Activated T-cell treated with anti-CD3 and anti-CD28 coated beads, Interleukin-2, amount 50 U/mL, for 72 hours (primary cell): Measurements from ENCODE around the gene NHSL1. TPM values are rescaled to one million over a fixed set of nuclear protein-coding genes. Genes with fewer than 3 reads are reported as not detected.

ENCODE experiments used
- ATAC-seq, 2 donors: fragments of 150-1000 bp; cut with Tn5 transposase; replicated peaks in 1 of 2; 2 replicates each; pipeline ENCODE4 v1.10.0; 2021; ENCODE audit warnings: moderate library complexity in 2 of 2, mild to moderate bottlenecking in 1 of 2
- DNase-seq, 2 donors: peaks; one replicate each; pipeline ENCODE4 v3.0.0; 2021 to 2022; ENCODE audit warnings: mixed read lengths in 1 of 2
- H3K27ac Mint-ChIP-seq: one replicate; pipeline ENCODE4 v1.8.0; 2022; ENCODE audit warnings: mild to moderate bottlenecking, moderate library complexity, mixed read lengths
- H3K27me3 Mint-ChIP-seq: one replicate; pipeline ENCODE4 v1.8.0; 2022; ENCODE audit warnings: low read depth, mixed read lengths
- H3K36me3 Mint-ChIP-seq, 2 donors: one replicate each; pipeline ENCODE4 v1.8.0; 2022; ENCODE audit warnings: mixed read lengths in 2 of 2, mild to moderate bottlenecking in 1 of 2; ENCODE audit not compliant: insufficient read depth in 2 of 2
- H3K4me1 Mint-ChIP-seq: one replicate; pipeline ENCODE4 v1.8.0; 2022; ENCODE audit warnings: low read depth, mixed read lengths
- H3K4me3 Mint-ChIP-seq, 2 donors: one replicate each; pipeline ENCODE4 v1.8.0; 2022; ENCODE audit warnings: mild to moderate bottlenecking in 2 of 2, mixed read lengths in 2 of 2, moderate library complexity in 2 of 2
- H3K9me3 Mint-ChIP-seq, 2 donors: one replicate each; pipeline ENCODE4 v1.8.0; 2022; ENCODE audit warnings: mixed read lengths in 2 of 2
- total RNA-seq, 2 donors: library from RNA; stranded (reverse); gene quantifications; one replicate each; pipeline ENCODE4 v1.2.3, GENCODE V29; 2022

NHSL1 gene
- total RNA-seq, 2 donors from 2014 or later: 1.2 to 1.6 TPM

DNA sequence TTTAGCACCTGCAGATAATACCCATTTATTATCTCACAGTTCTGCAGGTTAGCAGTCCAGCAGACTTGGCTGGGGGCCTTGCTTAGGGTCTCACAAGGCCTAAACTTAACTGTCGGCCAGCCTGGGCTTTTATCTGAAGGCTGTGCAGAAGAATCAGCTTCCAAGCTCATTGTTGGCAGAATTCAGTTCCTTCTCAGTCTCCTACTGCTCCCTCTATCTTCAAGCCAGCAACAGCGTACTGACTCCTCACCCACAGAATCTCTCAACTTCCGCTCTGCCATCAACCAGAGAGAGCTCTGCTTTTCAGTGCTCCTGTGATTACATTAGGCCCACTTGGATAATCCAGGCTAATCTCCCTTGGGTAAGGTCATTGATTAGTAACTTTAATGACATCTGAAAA is 30.2 kb upstream of the NHSL1 start:
- H3K4me3 Mint-ChIP-seq: no peak overlapping the region
- H3K4me1 Mint-ChIP-seq: no peaks in the 10 kb centered on the region
- H3K27ac Mint-ChIP-seq: no peak overlapping the region
- ATAC-seq (no peak), DNase-seq (no peak)
- peaks cover 9% of the 10 kb centered on the region for H3K27me3 Mint-ChIP-seq
- no peaks in the 10 kb centered on the region for H3K36me3 Mint-ChIP-seq
- no peaks in the 10 kb centered on the region for H3K9me3 Mint-ChIP-seq

DNA sequence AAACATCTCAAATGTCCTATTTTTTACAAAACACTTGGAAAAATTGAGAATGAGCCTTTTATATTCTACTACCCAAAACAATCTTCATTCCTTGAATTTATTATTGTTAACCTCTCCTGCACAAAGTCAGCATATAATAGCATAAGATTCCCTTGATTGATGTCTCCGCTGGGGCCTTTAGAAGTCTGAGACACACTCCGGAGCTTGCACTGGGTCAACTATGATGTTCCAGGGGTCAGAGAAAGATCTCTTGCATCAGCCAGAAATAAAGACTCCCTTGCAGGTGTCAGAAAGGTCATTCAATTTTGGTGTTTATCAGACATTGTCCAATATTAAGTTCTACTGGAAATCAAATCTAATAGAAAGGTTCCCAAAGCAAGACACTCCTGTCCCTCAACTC is 29.7 kb upstream of the NHSL1 start:
- Mint-ChIP-seq H3K27ac (no peak overlapping the region), H3K4me1 (no peaks in the 10 kb centered on the region), H3K36me3 (no peaks in the 10 kb centered on the region), H3K4me3 (no peak overlapping the region), H3K27me3 (peaks cover 7% of the 10 kb centered on the region), H3K9me3 (no peaks in the 10 kb centered on the region)
- DNase-seq: no peak
- ATAC-seq: no peak

DNA sequence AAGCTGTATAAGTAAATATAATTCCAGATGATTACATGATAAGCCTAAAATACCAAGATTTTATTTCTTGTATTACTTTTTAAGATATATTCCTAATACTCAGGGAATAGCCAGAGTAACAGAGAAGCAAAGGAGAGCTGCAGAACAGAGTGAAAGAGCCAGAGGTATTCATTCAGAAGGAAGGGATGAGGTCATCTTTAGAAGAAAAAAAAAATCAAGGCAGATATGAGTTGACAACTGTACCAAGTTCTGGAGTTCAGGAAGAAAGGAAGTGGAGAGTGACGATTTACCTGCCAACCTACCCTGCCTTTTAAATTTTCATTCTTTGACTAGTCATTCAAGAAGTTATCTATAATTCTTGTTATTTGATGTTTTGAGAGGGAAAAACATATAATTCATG is 28.8 kb upstream of the NHSL1 start:
- DNase-seq: no peak
- Mint-ChIP-seq H3K9me3 (no peaks in the 10 kb centered on the region), H3K4me1 (no peaks in the 10 kb centered on the region), H3K27me3 (peaks cover 7% of the 10 kb centered on the region), H3K36me3 (no peaks in the 10 kb centered on the region), H3K4me3 (no peak overlapping the region), H3K27ac (no peak overlapping the region)
- ATAC-seq: no peak

DNA sequence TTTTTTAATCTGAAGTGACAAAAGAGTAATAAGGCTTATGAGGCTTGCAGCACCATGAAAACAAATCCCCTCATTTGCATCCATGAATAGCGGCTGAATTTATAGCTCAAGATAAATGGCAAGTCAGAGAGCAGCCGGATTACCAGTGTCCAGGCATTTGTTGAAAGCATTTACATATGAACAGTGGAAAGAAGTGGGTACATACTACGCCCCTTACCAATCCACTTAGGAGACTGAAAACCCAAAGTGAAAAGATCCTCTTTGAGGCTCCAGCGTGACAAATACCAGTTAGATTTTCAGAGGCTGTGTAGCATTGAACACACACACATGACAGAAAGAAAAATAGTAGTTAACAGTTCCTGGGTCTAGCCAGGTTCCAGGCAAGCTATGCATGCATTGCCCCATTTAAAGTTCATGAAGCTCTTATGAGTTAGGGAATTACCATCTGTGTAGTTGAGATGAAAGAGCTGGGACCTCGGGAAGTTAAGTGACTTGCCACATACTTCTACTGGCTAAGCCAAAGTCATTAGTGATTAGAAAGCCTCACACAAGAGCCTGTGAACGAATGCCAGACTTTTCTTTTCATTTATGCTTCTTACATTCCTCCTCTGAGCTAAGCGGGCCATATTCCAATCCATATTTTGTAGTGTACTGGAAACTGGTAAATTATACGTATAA is 28.3 kb upstream of the NHSL1 start:
- Mint-ChIP-seq H3K4me3 (no peak overlapping the region), H3K4me1 (no peaks in the 10 kb centered on the region), H3K9me3 (no peaks in the 10 kb centered on the region), H3K36me3 (no peaks in the 10 kb centered on the region), H3K27me3 (peaks cover 7% of the 10 kb centered on the region), H3K27ac (no peak overlapping the region)
- DNase-seq (no peak), ATAC-seq (no peak)

DNA sequence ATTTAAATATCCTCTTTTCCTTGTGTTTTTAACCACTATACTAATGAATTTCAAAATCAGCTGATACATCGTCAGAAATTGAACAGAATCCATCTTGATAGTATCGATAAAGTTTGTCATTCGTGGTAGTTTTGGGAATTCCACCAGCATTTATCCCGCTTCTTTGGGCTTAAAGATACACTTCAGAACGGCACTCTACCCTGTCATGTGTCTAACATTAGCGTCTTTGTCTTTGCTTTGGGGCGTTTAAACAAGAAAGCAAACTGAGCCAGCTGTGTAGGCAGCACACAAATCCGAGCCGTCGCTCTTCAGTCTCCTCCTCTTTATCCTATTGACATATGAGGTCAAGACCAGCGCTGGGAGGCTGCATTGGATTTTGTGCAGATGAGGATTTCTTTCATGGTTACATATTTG is 27.5 kb upstream of the NHSL1 start:
- DNase-seq (no peak), ATAC-seq (no peak)
- H3K27ac Mint-ChIP-seq: no peak overlapping the region
- H3K27me3 Mint-ChIP-seq: peaks cover 3% of the 10 kb centered on the region
- H3K9me3 Mint-ChIP-seq: no peaks in the 10 kb centered on the region
- no peak overlapping the region for H3K4me3 Mint-ChIP-seq
- no peaks in the 10 kb centered on the region for H3K36me3 Mint-ChIP-seq
- H3K4me1 Mint-ChIP-seq: peaks cover 2% of the 10 kb centered on the region

DNA sequence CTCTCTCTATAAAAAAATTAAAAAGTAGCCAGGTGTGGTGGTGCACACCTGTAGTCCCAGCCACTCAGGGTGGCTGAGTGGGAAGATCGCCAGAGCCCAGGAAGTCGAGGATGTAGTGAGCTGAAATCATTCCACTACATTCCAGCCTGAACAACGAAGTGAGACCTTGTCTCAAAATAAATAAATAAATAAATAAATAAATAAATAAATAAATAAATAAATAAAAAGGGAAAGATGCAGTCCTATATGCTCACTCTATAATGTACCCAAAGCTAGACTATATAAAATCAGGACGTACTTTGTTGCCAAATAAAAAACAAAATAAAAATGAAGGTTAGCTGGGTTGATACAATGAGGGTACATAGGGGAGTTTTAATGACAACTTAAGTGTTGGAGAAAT is 26.1 kb upstream of the NHSL1 start:
- no peak for ATAC-seq
- H3K4me3 Mint-ChIP-seq: no peak overlapping the region
- no peak overlapping the region for H3K27ac Mint-ChIP-seq
- DNase-seq: no peak
- peaks cover 8% of the 10 kb centered on the region for H3K4me1 Mint-ChIP-seq
- H3K27me3 Mint-ChIP-seq: peaks cover 8% of the 10 kb centered on the region
- no peaks in the 10 kb centered on the region for H3K36me3 Mint-ChIP-seq
- H3K9me3 Mint-ChIP-seq: no peaks in the 10 kb centered on the region

DNA sequence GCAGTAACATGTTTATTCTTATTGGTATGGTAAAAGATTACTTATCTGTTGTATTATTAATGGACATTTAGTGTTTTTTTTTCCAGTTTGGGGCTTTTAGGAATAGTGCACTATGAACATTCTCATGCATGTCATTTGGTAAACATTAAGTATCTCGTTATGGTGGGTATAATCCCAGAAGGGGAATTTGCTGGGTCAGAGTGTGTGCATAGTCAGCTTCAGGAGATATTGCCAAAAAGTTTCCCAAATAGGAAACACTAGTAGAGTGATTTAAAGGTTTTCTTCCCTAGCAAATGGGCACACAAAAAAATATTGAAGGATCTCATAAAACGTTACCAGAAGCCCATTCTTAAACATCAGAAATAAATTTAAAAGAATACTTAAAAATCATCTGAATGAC is 25.2 kb upstream of the NHSL1 start:
- H3K4me1 Mint-ChIP-seq: peaks cover 8% of the 10 kb centered on the region
- no peak for DNase-seq
- no peak overlapping the region for H3K27ac Mint-ChIP-seq
- H3K9me3 Mint-ChIP-seq: no peaks in the 10 kb centered on the region
- no peak overlapping the region for H3K4me3 Mint-ChIP-seq
- no peaks in the 10 kb centered on the region for H3K36me3 Mint-ChIP-seq
- no peak for ATAC-seq
- peaks cover 8% of the 10 kb centered on the region for H3K27me3 Mint-ChIP-seq

DNA sequence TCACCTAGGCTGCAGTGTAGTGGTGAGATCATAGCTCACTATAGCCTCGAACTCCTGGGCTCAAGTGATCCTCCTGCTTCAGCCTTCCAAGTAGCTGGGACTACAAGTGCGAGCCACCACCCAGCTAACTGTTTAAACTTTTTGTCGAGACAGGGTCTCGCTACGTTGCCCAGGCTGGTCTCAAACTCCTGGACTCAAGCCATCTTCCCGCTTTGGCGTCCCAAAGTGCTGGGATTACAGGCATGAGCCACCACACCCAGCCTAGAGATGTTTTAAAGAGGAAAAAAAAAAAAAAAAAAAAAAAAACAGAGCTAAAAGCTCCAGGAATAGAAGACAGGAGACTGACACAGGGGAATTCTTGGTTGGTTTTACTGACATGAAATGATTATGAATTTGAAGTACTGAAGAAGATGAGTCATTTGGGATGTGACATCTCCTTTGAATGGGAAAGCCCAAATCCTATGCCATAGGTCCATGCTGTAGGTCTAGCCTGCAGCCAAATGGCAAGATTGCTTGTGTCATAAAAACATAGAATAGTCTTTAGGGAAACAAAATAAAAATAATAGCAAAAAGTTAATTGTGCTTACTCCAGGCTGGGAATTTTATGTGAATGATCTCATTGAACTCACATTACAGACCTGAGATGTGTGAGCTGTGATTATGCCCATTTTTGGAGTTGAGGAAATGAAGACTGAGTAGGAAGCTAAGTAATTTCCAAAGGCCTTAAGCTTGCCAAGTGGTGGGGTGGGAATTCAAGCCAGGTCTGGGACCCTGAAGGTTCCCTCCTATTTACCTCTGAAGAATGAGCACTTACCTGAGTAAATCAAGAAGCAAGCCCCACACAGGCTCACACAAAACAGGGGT is 24.3 kb upstream of the NHSL1 start:
- no peak for DNase-seq
- Mint-ChIP-seq H3K4me3 (no peak overlapping the region), H3K36me3 (no peaks in the 10 kb centered on the region), H3K27ac (no peak overlapping the region), H3K27me3 (peaks cover 10% of the 10 kb centered on the region), H3K4me1 (peaks cover 8% of the 10 kb centered on the region), H3K9me3 (no peaks in the 10 kb centered on the region)
- ATAC-seq: no peak

DNA sequence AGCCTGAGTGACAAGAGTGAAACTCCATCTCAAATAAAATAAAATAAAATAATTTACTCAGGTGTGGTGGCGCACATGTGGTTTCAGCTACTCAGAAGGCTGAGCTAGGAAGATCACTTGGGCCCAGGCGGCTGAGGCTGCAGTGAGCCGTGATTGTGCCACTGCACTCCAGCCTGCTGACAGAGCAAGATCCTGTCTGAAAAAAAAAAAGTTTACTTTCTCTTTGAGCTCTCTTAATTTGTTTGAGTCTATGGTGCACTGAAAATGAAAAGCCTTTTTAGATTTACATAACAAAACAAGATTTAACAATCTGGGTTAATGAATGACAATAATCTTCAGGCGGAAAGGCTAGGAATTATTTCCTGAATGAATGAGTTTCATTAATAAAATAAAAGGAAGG is 23.3 kb upstream of the NHSL1 start:
- peaks cover 13% of the 10 kb centered on the region for H3K27me3 Mint-ChIP-seq
- DNase-seq (no peak), ATAC-seq (no peak)
- peaks cover 10% of the 10 kb centered on the region for H3K4me1 Mint-ChIP-seq
- no peaks in the 10 kb centered on the region for H3K36me3 Mint-ChIP-seq
- no peak overlapping the region for H3K27ac Mint-ChIP-seq
- no peaks in the 10 kb centered on the region for H3K9me3 Mint-ChIP-seq
- H3K4me3 Mint-ChIP-seq: no peak overlapping the region

DNA sequence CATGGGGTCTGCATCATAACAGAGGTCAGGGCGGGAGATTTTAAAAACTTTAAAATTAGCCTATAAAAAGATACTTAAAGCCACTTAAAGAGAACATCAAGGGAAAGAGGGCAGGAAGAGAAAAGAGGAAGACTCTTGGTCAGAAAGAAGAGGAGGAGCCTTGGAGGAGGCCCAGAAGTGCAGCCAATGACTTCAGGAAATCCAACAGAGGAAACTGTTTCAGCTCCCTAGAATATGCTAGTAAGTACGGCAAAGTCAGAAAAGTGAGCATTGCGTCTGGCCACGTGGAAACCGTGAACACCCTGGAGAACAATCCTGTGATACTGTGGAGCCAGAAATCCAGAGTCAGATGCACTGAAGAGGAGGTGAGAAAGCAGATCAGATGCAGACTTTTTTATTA is 22.5 kb upstream of the NHSL1 start:
- Mint-ChIP-seq H3K9me3 (no peaks in the 10 kb centered on the region), H3K4me1 (peaks cover 12% of the 10 kb centered on the region), H3K4me3 (no peak overlapping the region), H3K27me3 (peaks cover 13% of the 10 kb centered on the region), H3K36me3 (no peaks in the 10 kb centered on the region), H3K27ac (no peak overlapping the region)
- ATAC-seq: no peak
- no peak for DNase-seq

DNA sequence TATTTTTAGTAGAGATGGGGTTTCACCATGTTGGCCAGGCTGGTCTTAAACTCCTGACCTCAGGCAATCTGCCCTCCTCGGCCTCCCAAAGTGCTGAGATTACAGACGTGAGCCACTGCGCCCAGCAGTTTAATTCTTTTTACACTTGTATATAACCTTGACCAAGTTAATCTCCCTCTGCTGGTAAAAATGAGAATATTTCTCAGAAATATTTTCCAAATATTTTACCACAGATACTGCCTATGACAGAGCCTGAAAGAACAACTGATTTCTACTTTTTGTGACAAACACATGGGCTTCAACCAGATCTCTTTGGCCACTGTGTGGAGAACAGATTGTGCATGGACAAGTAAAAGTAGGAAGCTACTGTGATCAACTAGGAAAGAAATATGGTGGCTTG is 21.2 kb upstream of the NHSL1 start:
- Mint-ChIP-seq H3K27ac (no peak overlapping the region), H3K4me1 (peaks cover 12% of the 10 kb centered on the region), H3K4me3 (no peak overlapping the region), H3K36me3 (no peaks in the 10 kb centered on the region), H3K27me3 (peaks cover 13% of the 10 kb centered on the region), H3K9me3 (no peaks in the 10 kb centered on the region)
- no peak for ATAC-seq
- no peak for DNase-seq

DNA sequence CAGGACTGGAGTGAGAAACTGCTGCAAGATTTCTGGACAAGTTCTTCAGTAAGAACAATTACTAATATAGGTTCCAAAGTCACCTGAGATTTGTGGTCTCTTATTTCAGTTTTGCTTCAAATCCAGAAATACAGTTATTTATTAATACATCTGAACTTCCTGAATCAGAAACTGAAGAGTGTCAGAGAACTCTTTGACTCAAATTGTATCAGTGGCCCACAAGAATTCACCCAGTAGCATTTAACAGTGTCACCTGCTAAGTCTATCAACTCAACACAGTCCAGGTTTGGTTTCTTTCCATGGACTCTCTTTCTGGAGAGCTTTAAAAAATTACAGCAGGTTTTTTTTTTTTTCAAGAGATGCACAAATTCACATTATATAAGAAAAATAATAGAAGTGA is 18.8 kb upstream of the NHSL1 start:
- H3K36me3 Mint-ChIP-seq: no peaks in the 10 kb centered on the region
- ATAC-seq (no peak), DNase-seq (no peak)
- H3K4me3 Mint-ChIP-seq: no peak overlapping the region
- H3K27me3 Mint-ChIP-seq: peaks cover 13% of the 10 kb centered on the region
- H3K4me1 Mint-ChIP-seq: peaks cover 16% of the 10 kb centered on the region
- H3K9me3 Mint-ChIP-seq: no peaks in the 10 kb centered on the region
- no peak overlapping the region for H3K27ac Mint-ChIP-seq

DNA sequence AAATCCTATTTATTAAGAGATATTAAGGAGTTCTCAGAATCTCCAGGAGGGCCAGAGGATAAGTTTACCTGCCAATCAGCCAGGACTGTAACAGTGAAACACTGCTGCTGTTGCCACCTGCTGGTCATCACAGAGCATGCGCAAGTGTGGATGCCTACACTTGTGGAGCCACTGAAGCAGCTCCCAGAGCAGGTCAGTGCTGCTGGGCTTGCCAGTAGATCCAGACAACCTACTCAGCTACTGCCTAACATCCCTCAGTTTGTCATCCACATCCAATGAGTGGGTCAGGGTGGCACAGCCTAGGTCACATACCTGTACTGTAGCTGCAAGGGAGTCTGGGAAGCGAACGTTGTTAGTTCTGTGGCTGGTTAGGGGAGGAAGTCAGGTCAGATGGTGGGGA is 18.3 kb upstream of the NHSL1 start:
- no peak overlapping the region for H3K4me3 Mint-ChIP-seq
- no peaks in the 10 kb centered on the region for H3K36me3 Mint-ChIP-seq
- peaks cover 16% of the 10 kb centered on the region for H3K4me1 Mint-ChIP-seq
- DNase-seq (peak; percentile 48 to 60), ATAC-seq (peak; percentile 89 to 90)
- no peaks in the 10 kb centered on the region for H3K9me3 Mint-ChIP-seq
- H3K27me3 Mint-ChIP-seq: peaks cover 13% of the 10 kb centered on the region
- no peak overlapping the region for H3K27ac Mint-ChIP-seq
